Stomach (tissue), 4 donors: ENCODE results near the gene BCL2.

Experiments used
- EP300 ChIP-seq: sonication (generic); formaldehyde crosslinking; IDR thresholded peaks from one replicate; pipeline ENCODE4 v1.6.1; 2017; ENCODE audit warnings: antibody characterized with exemption
- POLR2A ChIP-seq, 4 donors: fragments of 450-650 bp; IDR thresholded peaks; one replicate each; pipeline ENCODE4 v1.6.1; 2016; ENCODE audit warnings: antibody characterized with exemption in 4 of 4, control low read depth in 2 of 4, mild to moderate bottlenecking in 1 of 4, moderate library complexity in 1 of 4
- TF ChIP-seq, protein P1 (sequence below), 7 experiments: fragments of 450-650 bp in 4 of 7; fragments of 200-600 bp in 3 of 7; sonication (generic) in 3 of 7; IDR thresholded peaks; one replicate each; pipeline ENCODE4 v1.5.1; 2016 to 2019; ENCODE audit warnings: antibody characterized with exemption in 7 of 7, control low read depth in 2 of 7, mild to moderate bottlenecking in 1 of 7

DNA sequence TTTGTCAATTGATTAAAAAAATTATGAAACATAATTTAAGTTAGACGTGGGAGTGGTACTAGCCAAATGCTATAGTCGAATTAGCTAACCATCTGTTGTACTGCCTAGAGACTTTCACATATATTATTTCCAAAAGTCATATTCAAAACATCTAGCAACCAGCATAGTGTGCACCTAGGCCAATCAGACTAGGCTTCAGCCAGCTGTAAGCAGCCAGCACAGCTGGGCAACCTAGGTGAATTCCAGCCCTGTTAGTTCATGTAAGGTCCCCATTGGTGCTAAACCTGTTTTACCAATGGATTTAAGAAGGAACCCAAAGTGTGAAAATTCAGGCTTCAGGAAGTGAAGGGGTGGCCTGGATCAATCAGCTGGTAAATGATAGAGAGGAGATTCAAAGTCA lies 144.3 kb downstream of the BCL2 start:
- no peak for TF ChIP-seq POLR2A (IDR thresholded peaks at IDR 0.05)
- TF ChIP-seq, protein P1, sequence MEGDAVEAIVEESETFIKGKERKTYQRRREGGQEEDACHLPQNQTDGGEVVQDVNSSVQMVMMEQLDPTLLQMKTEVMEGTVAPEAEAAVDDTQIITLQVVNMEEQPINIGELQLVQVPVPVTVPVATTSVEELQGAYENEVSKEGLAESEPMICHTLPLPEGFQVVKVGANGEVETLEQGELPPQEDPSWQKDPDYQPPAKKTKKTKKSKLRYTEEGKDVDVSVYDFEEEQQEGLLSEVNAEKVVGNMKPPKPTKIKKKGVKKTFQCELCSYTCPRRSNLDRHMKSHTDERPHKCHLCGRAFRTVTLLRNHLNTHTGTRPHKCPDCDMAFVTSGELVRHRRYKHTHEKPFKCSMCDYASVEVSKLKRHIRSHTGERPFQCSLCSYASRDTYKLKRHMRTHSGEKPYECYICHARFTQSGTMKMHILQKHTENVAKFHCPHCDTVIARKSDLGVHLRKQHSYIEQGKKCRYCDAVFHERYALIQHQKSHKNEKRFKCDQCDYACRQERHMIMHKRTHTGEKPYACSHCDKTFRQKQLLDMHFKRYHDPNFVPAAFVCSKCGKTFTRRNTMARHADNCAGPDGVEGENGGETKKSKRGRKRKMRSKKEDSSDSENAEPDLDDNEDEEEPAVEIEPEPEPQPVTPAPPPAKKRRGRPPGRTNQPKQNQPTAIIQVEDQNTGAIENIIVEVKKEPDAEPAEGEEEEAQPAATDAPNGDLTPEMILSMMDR (IDR thresholded peaks at IDR 0.05), result no peak
- no peak for TF ChIP-seq EP300
